Right ventricle myocardium inferior (tissue), 1 donor: ENCODE results near the gene PLD1. TPM values are rescaled to one million over a fixed set of nuclear protein-coding genes. Genes with fewer than 3 reads are reported as not detected.

ENCODE experiments used
- total RNA-seq: library from RNA; stranded (reverse); fragmentation: NEBNext Ultra II Directional; extraction: Animal tissue kit (Norgen Biotek cat#: 25700); gene quantifications from one replicate; pipeline ENCODE4 v1.2.1, GENCODE V29; 2021
- donor health status: DM: no; HTN: yes; CAD: no; lungs with severe emphysema.

The PLD1 gene
- total RNA-seq, 1 donor from 2014 or later = 78.0 TPM

Other genes starting within 250 kb of the PLD1 start
- gene TMEM212, start 32.9 kb upstream of the PLD1 start, total RNA-seq = not detected
- gene FNDC3B, start 229.1 kb upstream of the PLD1 start, total RNA-seq = 57.8 TPM